ENCODE data around the gene DMAC2L.
"Not testable (repeated sequence)": the region's sequence is repeated elsewhere in the genome, so short reads cannot be mapped to it uniquely, and the experiment has no call there.

Gene DMAC2L

DNA sequence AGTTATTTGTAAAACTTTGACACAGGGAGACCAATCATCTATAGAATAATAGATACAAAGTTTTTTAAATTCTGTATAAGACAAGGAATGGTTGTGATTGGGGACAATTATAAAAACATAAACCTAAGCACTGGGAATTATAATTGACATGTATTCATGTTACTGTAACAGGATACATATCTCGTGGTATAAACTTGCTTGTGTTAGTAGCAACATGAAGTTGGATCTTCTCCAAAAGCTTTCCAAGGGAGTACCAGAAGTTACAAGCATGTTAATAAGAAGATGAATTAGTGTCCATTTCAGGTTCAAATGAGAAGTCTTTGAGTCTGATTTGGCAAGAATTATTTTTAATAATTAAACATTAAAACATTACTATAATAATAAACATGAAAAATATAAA, 42.4 kb downstream of the DMAC2L start:
- FAIRE-seq: no peak
- no peak for DNase-seq (ENCODE audit: insufficient read length, low spot score)
- TF ChIP-seq, protein P1, sequence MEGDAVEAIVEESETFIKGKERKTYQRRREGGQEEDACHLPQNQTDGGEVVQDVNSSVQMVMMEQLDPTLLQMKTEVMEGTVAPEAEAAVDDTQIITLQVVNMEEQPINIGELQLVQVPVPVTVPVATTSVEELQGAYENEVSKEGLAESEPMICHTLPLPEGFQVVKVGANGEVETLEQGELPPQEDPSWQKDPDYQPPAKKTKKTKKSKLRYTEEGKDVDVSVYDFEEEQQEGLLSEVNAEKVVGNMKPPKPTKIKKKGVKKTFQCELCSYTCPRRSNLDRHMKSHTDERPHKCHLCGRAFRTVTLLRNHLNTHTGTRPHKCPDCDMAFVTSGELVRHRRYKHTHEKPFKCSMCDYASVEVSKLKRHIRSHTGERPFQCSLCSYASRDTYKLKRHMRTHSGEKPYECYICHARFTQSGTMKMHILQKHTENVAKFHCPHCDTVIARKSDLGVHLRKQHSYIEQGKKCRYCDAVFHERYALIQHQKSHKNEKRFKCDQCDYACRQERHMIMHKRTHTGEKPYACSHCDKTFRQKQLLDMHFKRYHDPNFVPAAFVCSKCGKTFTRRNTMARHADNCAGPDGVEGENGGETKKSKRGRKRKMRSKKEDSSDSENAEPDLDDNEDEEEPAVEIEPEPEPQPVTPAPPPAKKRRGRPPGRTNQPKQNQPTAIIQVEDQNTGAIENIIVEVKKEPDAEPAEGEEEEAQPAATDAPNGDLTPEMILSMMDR (IDR thresholded peaks at IDR 0.05; ENCODE audit: insufficient read depth, missing control alignments): no peak

DNA sequence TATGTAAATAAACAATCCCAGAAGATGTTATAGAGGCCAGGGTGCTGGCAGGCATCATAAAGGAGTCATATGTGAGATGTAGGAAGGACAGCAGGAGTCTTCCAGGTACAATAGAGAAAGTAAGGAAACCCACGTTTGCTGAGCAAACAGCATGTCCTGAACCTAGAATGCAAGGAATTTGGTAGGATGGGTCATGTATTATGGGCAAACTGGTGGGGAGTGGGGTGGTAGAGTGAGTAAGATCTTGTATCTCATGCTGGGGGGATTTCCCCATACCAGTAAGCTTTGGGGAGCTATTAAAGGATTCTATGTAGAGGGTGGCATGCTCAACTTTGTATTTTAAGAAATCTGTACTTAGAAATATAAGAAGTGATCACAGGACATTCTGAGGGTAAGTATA, 43.6 kb downstream of the DMAC2L start:
- no peak for FAIRE-seq
- TF ChIP-seq, protein P1 (IDR thresholded peaks at IDR 0.05; ENCODE audit: insufficient read depth, missing control alignments): no peak

DNA sequence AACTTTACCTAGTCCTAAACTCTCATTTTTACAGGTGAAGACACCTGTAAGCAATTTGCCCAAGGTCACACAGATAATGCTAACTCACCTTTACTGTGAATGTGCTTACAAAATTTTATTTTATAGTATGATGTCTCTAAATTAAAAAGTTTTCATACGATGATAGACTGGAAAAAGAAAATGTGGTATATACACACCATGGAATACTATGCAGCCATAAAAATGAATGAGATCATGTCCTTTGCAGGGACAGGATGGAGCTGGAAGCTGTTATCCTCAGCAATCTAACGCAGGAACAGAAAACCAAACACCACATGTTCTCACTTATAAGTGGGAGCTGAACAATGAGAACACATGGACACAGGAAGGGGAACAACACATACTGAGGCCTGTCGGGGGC, 44.2 kb downstream of the DMAC2L start:
- DNase-seq (ENCODE audit: insufficient read length, low spot score); FAIRE-seq: not testable (repeated sequence)

More for the DNA sequence above, 43.6 kb downstream of the DMAC2L start:
- no peak for DNase-seq (ENCODE audit: insufficient read length, low spot score)

DNA sequence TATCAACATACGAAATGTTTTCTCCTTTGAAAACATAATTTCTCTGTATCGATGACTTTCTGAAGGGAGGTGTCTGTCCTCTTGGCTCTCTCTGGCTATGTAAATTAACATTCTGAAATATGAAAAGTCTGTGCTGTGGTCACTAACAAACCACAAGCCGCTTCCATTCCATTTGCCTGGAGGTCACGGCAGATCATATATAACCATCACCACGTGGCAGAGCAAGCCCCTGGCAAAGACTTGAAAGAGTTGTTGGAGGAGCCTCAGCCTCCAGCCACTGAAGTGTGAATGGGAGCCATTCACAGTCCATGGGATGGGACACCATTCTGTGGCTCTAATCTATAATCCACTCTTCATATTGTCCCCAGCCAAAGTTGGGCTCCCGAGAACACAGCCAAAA, 45.0 kb downstream of the DMAC2L start:
- FAIRE-seq (no peak), DNase-seq (ENCODE audit: insufficient read length, low spot score) (no peak)
- TF ChIP-seq, protein P1 (IDR thresholded peaks at IDR 0.05; ENCODE audit: insufficient read depth, missing control alignments): no peak

DNA sequence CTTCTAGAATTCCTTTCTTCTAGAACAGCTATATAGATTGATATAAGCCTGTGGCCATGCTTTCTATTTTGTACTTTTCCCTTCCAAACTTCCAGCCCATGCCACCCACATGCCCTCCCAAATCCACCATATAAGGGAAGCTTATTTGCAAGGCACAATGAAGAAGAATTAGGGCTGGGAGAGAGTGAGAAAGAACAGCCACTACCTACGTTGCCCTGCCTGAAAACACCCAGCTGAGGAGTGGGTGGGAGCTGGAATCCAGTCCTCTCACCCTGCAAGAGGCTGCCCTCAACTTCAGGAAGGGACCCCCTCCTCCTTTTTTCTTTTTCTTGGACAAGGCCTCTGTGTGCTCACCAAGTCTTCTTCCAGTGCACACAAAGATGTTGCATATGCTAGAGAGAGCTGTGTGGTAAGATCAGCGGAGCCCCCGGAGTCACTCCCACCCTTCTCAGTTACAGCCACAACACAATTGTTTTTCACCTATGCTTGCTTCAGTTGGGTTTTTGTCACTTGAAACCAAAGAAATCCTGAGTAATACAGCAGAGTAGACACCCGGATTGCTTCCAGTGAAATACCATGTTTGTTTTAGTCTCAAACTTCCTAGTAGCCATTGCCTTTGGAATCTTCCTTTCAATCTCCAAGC, 45.8 kb downstream of the DMAC2L start:
- no peak for FAIRE-seq

DNA sequence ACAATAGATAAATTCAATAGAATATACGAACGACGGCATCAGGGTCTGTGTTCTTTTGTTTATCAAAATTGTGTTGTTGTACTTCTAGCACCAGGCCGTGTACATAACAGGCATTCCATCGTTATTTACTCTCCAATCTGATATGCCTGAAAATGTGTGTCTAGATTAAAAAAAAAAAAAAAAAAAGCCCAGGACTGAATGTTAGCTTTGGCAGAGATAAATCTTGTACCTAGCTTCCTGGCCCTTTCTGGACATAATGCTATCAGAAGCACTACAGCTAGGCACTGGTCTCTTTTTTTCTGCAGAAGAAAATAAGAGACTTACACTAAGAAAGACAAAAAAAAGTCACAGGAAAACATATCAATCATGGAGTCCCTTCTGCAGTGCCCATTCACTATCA, 47.5 kb downstream of the DMAC2L start:
- TF ChIP-seq, protein P1 (IDR thresholded peaks at IDR 0.05; ENCODE audit: insufficient read depth, missing control alignments): no peak
- FAIRE-seq (no peak), DNase-seq (ENCODE audit: insufficient read length, low spot score) (no peak)

More for the DNA sequence above, 45.8 kb downstream of the DMAC2L start:
- TF ChIP-seq, protein P1 (IDR thresholded peaks at IDR 0.05; ENCODE audit: insufficient read depth, missing control alignments): no peak
- DNase-seq (ENCODE audit: insufficient read length, low spot score): no peak

DNA sequence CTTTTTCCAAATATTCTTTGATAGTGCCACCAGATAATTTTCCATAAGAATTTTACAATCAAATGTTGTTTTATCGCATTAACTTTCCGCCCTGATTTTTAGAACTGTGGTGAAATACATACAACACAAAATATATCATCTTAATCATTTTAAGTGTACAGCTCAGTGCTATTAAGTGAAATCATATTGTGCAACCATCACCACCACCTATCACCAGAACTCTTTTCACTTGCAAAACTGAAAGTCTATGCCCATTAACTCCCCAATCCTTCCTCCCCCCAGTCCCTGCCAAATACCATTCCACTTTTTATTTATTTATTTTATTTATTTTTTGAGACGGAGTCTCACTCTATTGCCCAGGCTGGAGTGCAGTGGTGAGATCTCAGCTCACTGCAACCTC, 48.0 kb downstream of the DMAC2L start:
- FAIRE-seq (no peak), DNase-seq (ENCODE audit: insufficient read length, low spot score) (no peak)
- TF ChIP-seq, protein P1 (IDR thresholded peaks at IDR 0.05; ENCODE audit: insufficient read depth, missing control alignments): no peak

DNA sequence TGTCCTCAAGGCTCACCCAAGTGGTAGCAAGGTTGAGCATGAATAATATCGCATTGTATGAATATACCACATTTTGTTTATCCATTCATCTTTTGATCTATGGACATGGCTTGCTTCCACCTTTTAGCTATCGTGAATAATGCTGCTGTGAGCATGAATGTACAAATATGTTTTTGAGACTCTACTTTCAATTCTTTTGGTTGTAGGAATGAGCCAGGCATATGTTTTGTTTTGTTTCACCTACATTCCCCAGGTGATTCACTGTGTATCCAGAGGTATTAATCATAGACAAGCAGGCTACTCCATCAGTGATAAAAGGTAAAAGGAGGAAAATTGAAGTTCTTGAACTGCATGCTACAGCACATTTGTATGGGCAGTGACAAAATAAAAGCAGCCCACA, 48.7 kb downstream of the DMAC2L start:
- TF ChIP-seq, protein P1 (IDR thresholded peaks at IDR 0.05; ENCODE audit: insufficient read depth, missing control alignments): no peak
- DNase-seq (ENCODE audit: insufficient read length, low spot score) (no peak), FAIRE-seq (no peak)

DNA sequence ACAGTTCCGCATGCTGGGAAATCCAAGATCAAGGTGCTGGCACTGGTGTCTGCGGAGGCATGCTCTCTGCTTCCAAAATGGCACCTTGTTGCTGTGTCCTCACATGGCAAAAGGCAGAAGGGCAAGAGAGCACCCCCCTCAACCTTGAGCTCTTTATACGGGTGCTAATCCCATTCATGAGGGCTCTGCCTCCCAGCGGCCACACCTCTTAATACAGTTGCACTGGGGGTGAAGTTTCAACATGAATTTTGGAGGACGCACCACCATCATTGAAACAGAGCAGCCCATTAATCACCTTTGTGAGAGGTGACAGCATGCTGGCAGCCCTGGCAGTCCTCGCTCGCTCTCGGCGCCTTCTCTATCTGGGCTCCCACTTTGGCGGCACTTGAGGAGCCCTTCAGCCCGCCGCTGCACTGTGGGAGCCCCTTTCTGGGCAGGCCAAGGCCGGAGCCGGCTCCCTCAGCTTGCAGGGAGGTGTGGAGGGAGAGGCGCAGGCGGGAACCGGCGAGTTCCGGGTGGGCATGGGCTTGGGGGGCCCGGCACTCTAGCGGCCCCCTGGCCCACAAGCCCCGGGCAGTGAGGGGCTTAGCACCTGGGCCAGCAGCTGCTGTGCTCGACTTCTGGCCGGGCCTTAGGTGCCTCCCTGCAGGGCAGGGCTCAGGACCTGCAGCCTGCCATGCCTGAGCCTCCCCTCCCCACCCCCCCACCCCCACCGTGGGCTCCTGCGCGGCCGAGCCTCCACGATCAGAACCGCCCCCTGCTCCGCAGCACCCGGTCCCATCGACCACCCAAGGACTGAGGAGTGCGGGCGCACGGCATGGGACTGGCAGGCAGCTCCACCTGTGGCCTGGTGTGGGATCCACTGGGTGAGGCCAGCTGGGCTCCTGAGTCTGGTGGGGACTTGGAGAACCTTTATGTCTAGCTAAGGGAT, 49.6 kb downstream of the DMAC2L start:
- FAIRE-seq; DNase-seq (ENCODE audit: insufficient read length, low spot score): not testable (repeated sequence)

All from D721Med (cell line).